ENCODE results near the gene EFHD1. TPM values are rescaled to one million over a fixed set of nuclear protein-coding genes. Genes with fewer than 3 reads are reported as not detected.
A peak's percentile ranks its signal among the peaks of the same experiment; 100 is the strongest.
"Not testable (repeated sequence)": the region's sequence is repeated elsewhere in the genome, so short reads cannot be mapped to it uniquely, and the experiment has no call there.

The EFHD1 gene
- total RNA-seq, 1 donor from 2014 or later, result 142 TPM

GRCh38 chr2:232629129-232629475 is 4.3 kb upstream of the EFHD1 start:
- H3K4me1 ChIP-seq, result peaks cover 0 to 8% of the 10 kb centered on the region in 2 donors
- H3K27ac ChIP-seq, result peak overlapping the region; percentile 57 to 67
- H3K27me3 ChIP-seq, result no peaks in the 10 kb centered on the region
- no peaks in the 10 kb centered on the region for H3K36me3 ChIP-seq
- no peak overlapping the region for H3K4me3 ChIP-seq
- intact Hi-C loops (cut with DNase I), result no loop called here
- no peak for DNase-seq (ENCODE audit: low spot score in 2 of 2)
- H3K9me3 ChIP-seq, result no peaks in the 10 kb centered on the region
- TF ChIP-seq, protein P1, sequence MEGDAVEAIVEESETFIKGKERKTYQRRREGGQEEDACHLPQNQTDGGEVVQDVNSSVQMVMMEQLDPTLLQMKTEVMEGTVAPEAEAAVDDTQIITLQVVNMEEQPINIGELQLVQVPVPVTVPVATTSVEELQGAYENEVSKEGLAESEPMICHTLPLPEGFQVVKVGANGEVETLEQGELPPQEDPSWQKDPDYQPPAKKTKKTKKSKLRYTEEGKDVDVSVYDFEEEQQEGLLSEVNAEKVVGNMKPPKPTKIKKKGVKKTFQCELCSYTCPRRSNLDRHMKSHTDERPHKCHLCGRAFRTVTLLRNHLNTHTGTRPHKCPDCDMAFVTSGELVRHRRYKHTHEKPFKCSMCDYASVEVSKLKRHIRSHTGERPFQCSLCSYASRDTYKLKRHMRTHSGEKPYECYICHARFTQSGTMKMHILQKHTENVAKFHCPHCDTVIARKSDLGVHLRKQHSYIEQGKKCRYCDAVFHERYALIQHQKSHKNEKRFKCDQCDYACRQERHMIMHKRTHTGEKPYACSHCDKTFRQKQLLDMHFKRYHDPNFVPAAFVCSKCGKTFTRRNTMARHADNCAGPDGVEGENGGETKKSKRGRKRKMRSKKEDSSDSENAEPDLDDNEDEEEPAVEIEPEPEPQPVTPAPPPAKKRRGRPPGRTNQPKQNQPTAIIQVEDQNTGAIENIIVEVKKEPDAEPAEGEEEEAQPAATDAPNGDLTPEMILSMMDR (IDR thresholded peaks at IDR 0.05), result no peak

- TF ChIP-seq, protein P1 (IDR thresholded peaks at IDR 0.05), result no peak
- H3K4me3 ChIP-seq, result peak overlapping the region; percentile 78 to 92
- H3K4me1 ChIP-seq, result peaks cover 0 to 25% of the 10 kb centered on the region in 2 donors
- H3K36me3 ChIP-seq, result no peaks in the 10 kb centered on the region
- intact Hi-C loops (cut with DNase I), result loop anchor here (10.0 kb wide), 1 partner anchor 782 kb away; no protein-coding TSS in a partner anchor
- peak overlapping the region; percentile 90 to 99 for H3K27ac ChIP-seq
- no peak for DNase-seq (ENCODE audit: low spot score in 2 of 2)
- no peaks in the 10 kb centered on the region for H3K9me3 ChIP-seq
- H3K27me3 ChIP-seq, result no peaks in the 10 kb centered on the region
Measured at GRCh38 chr2:232632229-232632903, 1.0 kb upstream of the EFHD1 start.

DNA sequence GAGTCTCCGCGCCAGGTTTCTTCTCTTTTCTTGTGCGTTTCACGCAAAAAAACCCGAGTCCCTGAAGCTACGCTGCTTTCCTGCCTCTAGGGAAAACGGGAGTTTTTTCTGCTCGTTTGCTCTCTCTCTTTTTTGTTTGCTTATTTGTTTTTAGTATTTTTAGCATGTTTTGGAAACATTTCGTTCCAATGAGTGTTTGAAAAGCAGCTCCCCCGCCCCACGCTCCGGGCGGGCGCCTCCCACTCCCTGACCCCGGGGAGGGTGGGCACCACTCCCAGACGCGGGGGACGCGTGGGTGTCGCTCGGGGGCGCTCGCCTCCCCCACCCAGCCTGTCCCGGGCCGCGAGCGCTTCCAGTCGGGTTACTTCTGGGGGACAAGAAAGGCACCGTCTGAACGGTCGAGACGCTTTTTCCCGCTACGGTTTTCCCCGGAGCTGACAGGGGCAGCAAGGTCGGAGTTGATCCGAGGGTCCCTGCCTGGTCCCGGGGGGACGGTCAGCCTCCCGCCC is 446 bp upstream of the EFHD1 start:
- intact Hi-C loops (cut with DNase I), result loop anchor here (1.0 to 10.0 kb wide), 4 partner anchors 22 to 782 kb away; partner anchors contain the start of gene GIGYF2
- peaks cover 0 to 29% of the 10 kb centered on the region in 2 donors for H3K4me1 ChIP-seq
- H3K27ac ChIP-seq, result peak overlapping the region; percentile 90 to 99
- peak in 1 of 2 donors; percentile 93 for DNase-seq (ENCODE audit: low spot score in 2 of 2)
- H3K4me3 ChIP-seq, result peak overlapping the region; percentile 78 to 92
- H3K9me3 ChIP-seq, result no peaks in the 10 kb centered on the region
- H3K36me3 ChIP-seq, result no peaks in the 10 kb centered on the region
- TF ChIP-seq, protein P1 (IDR thresholded peaks at IDR 0.05), result no peak
- no peaks in the 10 kb centered on the region for H3K27me3 ChIP-seq

DNA sequence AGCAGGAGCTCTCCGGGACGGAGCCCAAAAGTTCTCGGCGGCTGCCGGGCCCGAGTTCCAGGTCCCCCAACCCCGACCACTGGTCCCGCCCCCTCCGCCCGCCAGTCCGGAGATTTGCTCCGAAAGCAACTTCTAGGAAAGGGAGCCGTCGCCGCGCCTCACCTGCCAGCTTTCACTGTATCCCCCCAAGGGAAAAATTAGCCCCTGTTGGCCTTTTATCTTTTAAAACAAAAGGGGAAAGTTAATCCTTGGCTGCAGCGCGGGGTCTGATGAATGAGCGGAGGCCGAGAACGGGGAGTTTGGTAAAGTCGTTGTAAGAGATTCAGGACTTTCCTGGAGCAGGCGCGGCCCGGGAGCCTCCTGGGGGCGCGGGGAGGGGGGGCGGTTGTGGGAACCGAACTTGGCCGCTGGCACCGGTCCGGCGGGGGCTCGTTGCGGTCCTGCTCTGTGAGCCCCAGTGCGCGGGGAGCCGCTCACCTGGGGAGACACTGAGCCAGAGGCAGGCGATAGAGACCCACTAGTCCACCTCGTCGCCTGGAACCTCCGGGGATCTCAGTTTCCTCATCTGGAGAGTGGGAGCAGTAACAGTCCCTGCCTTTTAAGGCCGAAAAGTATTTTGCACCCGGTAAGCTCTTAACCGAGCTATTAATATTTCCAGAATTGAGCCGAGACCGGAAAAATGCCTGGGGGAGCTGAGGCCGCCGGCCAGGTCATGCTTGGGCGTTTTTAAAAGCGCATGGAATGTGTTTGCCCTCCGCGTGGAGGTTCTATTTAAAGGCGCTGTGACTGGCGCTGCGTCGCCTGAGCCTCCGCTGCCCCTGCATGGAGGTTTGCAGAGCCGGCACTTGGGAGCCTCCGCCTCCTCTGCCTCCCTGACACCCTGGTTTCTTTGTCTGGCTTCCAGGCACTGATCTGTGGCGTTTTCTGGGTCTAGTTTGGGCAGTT is 1.1 kb downstream of the EFHD1 start:
- peak in 1 of 2 donors; percentile 88 for DNase-seq (ENCODE audit: low spot score in 2 of 2)
- H3K4me1 ChIP-seq, result peaks cover 0 to 29% of the 10 kb centered on the region in 2 donors
- H3K9me3 ChIP-seq, result no peaks in the 10 kb centered on the region
- H3K36me3 ChIP-seq, result no peaks in the 10 kb centered on the region
- TF ChIP-seq, protein P1 (IDR thresholded peaks at IDR 0.05), result peak in 1 of 3 experiments; percentile 11
- intact Hi-C loops (cut with DNase I), result loop anchor here (10.0 kb wide), 1 partner anchor 780 kb away; no protein-coding TSS in a partner anchor
- H3K27me3 ChIP-seq, result no peaks in the 10 kb centered on the region
- H3K27ac ChIP-seq, result peak overlapping the region; percentile 90 to 99
- peak overlapping the region; percentile 78 to 92 for H3K4me3 ChIP-seq

DNA sequence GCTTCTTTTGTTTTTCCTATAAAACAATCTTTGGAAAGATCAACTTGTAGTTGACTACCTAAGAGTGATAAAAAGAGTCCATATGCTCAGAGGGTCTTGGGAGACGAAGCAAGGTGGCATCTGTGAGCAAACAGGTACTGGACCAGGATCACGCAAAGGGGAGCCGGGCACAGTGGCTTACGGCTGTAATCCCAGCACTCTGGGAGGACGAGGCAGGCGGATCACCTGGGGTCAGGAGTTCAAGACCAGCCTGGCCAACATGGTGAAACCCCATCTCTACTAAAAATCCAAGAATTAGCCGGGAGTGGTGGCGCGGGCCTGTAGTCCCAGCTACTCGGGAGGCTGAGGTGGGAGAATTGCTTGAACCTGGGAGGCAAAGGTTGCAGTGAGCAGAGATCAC is 2.0 kb downstream of the EFHD1 start:
- DNase-seq (ENCODE audit: low spot score in 2 of 2); H3K9me3 ChIP-seq; H3K27me3 ChIP-seq; H3K36me3 ChIP-seq: not testable (repeated sequence)
- H3K4me3 ChIP-seq, result peak overlapping the region; percentile 78 to 92
- H3K27ac ChIP-seq, result peak overlapping the region; percentile 90 to 99
- intact Hi-C loops (cut with DNase I), result loop anchor here (10.0 kb wide), 1 partner anchor 779 kb away; no protein-coding TSS in a partner anchor
- peaks cover 0 to 29% of the 10 kb centered on the region in 2 donors for H3K4me1 ChIP-seq

Data from ascending aorta (tissue), 2 donors.